OCI-LY1 (cell line): Measurements from ENCODE around the gene STON2.

Experiments
- H2AFZ ChIP-seq: fragments of 200-600 bp; sonication (generic), shearing (Covaris generic); 2 replicates; pipeline ENCODE4 v1.6.0; 2014; ENCODE audit warnings: antibody characterized with exemption, mild to moderate bottlenecking, low read length
- H3F3A ChIP-seq: fragments of 200-600 bp; sonication (generic), shearing (Covaris generic); 2 replicates; pipeline ENCODE4 v1.6.0; 2014; ENCODE audit warnings: mild to moderate bottlenecking, antibody characterized with exemption, low read length, moderate library complexity; ENCODE audit not compliant: insufficient read depth
- H3K27ac ChIP-seq: fragments of 200-600 bp; sonication (generic); 2 replicates; pipeline ENCODE4 v1.5.1; 2014; ENCODE audit warnings: low read length, mixed run types, mild to moderate bottlenecking, low read depth; ENCODE audit not compliant: poor library complexity, severe bottlenecking
- H3K27me3 ChIP-seq: fragments of 200-600 bp; sonication (generic); 2 replicates; pipeline ENCODE4 v1.6.0; 2014; ENCODE audit warnings: antibody characterized with exemption, mild to moderate bottlenecking, low read length, moderate library complexity; ENCODE audit not compliant: insufficient read depth
- H3K36me3 ChIP-seq: fragments of 200-600 bp; sonication (generic); 2 replicates; pipeline ENCODE4 v1.6.1; 2014; ENCODE audit warnings: mild to moderate bottlenecking, antibody characterized with exemption, low read length, moderate library complexity, mixed read lengths; ENCODE audit not compliant: insufficient read depth
- H3K4me1 ChIP-seq: fragments of 200-600 bp; sonication (generic); 2 replicates; pipeline ENCODE4 v1.5.1; 2014; ENCODE audit warnings: mild to moderate bottlenecking, low read length, moderate library complexity; ENCODE audit not compliant: insufficient read depth, severe bottlenecking
- H3K4me2 ChIP-seq: fragments of 200-600 bp; sonication (generic), shearing (Covaris generic); 2 replicates; pipeline ENCODE4 v1.6.1; 2014; ENCODE audit warnings: low read length
- H3K4me3 ChIP-seq: fragments of 200-600 bp; sonication (generic); 2 replicates; pipeline ENCODE4 v1.5.1; 2014; ENCODE audit warnings: low read length, low read depth, mild to moderate bottlenecking, mixed read lengths; ENCODE audit not compliant: poor library complexity, severe bottlenecking
- H3K79me2 ChIP-seq: fragments of 200-600 bp; shearing (Covaris generic); 2 replicates; pipeline ENCODE4 v1.6.1; 2016; ENCODE audit warnings: mixed run types, low read length, mixed read lengths; ENCODE audit not compliant: insufficient read depth
- H3K9ac ChIP-seq: fragments of 200-600 bp; sonication (generic), shearing (Covaris generic); 2 replicates; pipeline ENCODE4 v1.6.1; 2014; ENCODE audit warnings: mild to moderate bottlenecking, low read length, mixed read lengths
- H3K9me2 ChIP-seq: fragments of 200-600 bp; sonication (generic), shearing (Covaris generic); 2 replicates; pipeline ENCODE4 v1.6.1; 2014; ENCODE audit warnings: low read depth, mild to moderate bottlenecking, low read length, mixed read lengths
- H3K9me3 ChIP-seq: fragments of 200-600 bp; shearing (Covaris generic); 2 replicates; pipeline ENCODE4 v1.6.1; 2014; ENCODE audit warnings: low read length, mixed read lengths
- H4K20me1 ChIP-seq: fragments of 200-600 bp; sonication (generic), shearing (Covaris generic); 2 replicates; pipeline ENCODE4 v1.6.0; 2016; ENCODE audit warnings: mild to moderate bottlenecking, low read length; ENCODE audit not compliant: insufficient read depth
- CTCF ChIP-seq: fragments of 200-600 bp; sonication (generic), shearing (Covaris generic); IDR thresholded peaks from 2 replicates; pipeline ENCODE4 v1.5.1; 2017; ENCODE audit warnings: mild to moderate bottlenecking, antibody characterized with exemption, low read length, moderate library complexity, mixed read lengths
- EZH2 ChIP-seq: fragments of 200-600 bp; sonication (generic), shearing (Covaris generic); IDR thresholded peaks from 2 replicates; pipeline ENCODE4 v1.8.0; 2017; ENCODE audit warnings: borderline replicate concordance, mixed run types, mild to moderate bottlenecking, antibody characterized with exemption, low read length, moderate library complexity, mixed read lengths

Gene STON2

GRCh38 chr14:81264671-81265070 is 135.5 kb downstream of the STON2 start:
- Histone ChIP-seq H3F3A (no peaks in the 10 kb centered on the region), H3K27ac (no peak overlapping the region), H3K9ac (no peak overlapping the region)

GRCh38 chr14:81263777-81264410 is 136.2 kb downstream of the STON2 start:
- Histone ChIP-seq H3K9ac (no peak overlapping the region), H3K36me3 (no peaks in the 10 kb centered on the region), H2AFZ (no peak overlapping the region), H3K9me3 (no peaks in the 10 kb centered on the region), H3K4me1 (no peaks in the 10 kb centered on the region), H3K4me3 (no peak overlapping the region), H3K79me2 (no peaks in the 10 kb centered on the region), H3K27ac (no peak overlapping the region), H3K4me2 (no peak overlapping the region), H3F3A (no peaks in the 10 kb centered on the region), H3K9me2 (no peaks in the 10 kb centered on the region), H4K20me1 (no peaks in the 10 kb centered on the region), H3K27me3 (no peaks in the 10 kb centered on the region)
- TF ChIP-seq CTCF (no peak), EZH2 (no peak)

More at GRCh38 chr14:81264671-81265070, 135.5 kb downstream of the STON2 start:
- Histone ChIP-seq H3K79me2 (no peaks in the 10 kb centered on the region), H3K9me2 (no peaks in the 10 kb centered on the region), H3K36me3 (no peaks in the 10 kb centered on the region), H3K9me3 (no peaks in the 10 kb centered on the region), H4K20me1 (no peaks in the 10 kb centered on the region), H3K4me3 (no peak overlapping the region), H3K4me2 (no peak overlapping the region), H2AFZ (no peak overlapping the region), H3K4me1 (no peaks in the 10 kb centered on the region), H3K27me3 (no peaks in the 10 kb centered on the region)
- TF ChIP-seq EZH2: no peak
- no peak for TF ChIP-seq CTCF

GRCh38 chr14:81261176-81261575 is 138.9 kb downstream of the STON2 start:
- TF ChIP-seq CTCF (no peak), EZH2 (no peak)
- Histone ChIP-seq H3K4me3 (no peak overlapping the region), H3K9me3 (no peaks in the 10 kb centered on the region), H3K79me2 (no peaks in the 10 kb centered on the region), H4K20me1 (no peaks in the 10 kb centered on the region), H3K36me3 (no peaks in the 10 kb centered on the region), H3F3A (no peaks in the 10 kb centered on the region), H3K27me3 (no peaks in the 10 kb centered on the region), H3K4me2 (no peak overlapping the region), H3K4me1 (no peaks in the 10 kb centered on the region), H3K9me2 (no peaks in the 10 kb centered on the region), H3K27ac (no peak overlapping the region), H2AFZ (no peak overlapping the region), H3K9ac (no peak overlapping the region)
